GM18520 (cell line): ENCODE results near the gene OR2H2.

Experiments
- ATAC-seq: cut with Tn5 transposase; IDR thresholded peaks from one replicate; pipeline ENCODE4 v1.9.1; 2021; ENCODE audit not compliant: unreplicated experiment

The OR2H2 gene

GRCh38 chr6:29584821-29585220, at the start of gene OR2H2:
OR2H2 (plus strand) TSS chr6:29585121; CDS start chr6:29587945, 2,824 bp downstream.
- no peak for ATAC-seq

GRCh38 chr6:29537714-29538403, 47.1 kb upstream of the OR2H2 start:
- ATAC-seq = no peak

GRCh38 chr6:29547573-29547972, 37.3 kb upstream of the OR2H2 start:
- no peak for ATAC-seq

- peak; percentile 77 for ATAC-seq
Measured at GRCh38 chr6:29552512-29553051, 32.3 kb upstream of the OR2H2 start.

GRCh38 chr6:29553268-29554057, 31.5 kb upstream of the OR2H2 start:
- no peak for ATAC-seq

- ATAC-seq = no peak
Measured at GRCh38 chr6:29554764-29555163, 30.2 kb upstream of the OR2H2 start.

- ATAC-seq = no peak
Measured at GRCh38 chr6:29557320-29557719, 27.6 kb upstream of the OR2H2 start.

- no peak for ATAC-seq
Measured at GRCh38 chr6:29558439-29559079, 26.4 kb upstream of the OR2H2 start.

- no peak for ATAC-seq
Measured at GRCh38 chr6:29559524-29560287, 25.2 kb upstream of the OR2H2 start, which contains the start of gene UBD. UBD (minus strand) TSS chr6:29559732; CDS start chr6:29559701, 31 bp downstream.

GRCh38 chr6:29561091-29561490, 23.8 kb upstream of the OR2H2 start:
- no peak for ATAC-seq

- no peak for ATAC-seq
Measured at GRCh38 chr6:29561606-29562181, 23.2 kb upstream of the OR2H2 start.

- ATAC-seq = no peak
Measured at GRCh38 chr6:29563435-29563965, 21.4 kb upstream of the OR2H2 start.

- no peak for ATAC-seq
Measured at GRCh38 chr6:29564875-29565274, 20.0 kb upstream of the OR2H2 start.

GRCh38 chr6:29566856-29567255, 18.1 kb upstream of the OR2H2 start:
- ATAC-seq = no peak

GRCh38 chr6:29567541-29567940, 17.4 kb upstream of the OR2H2 start:
- no peak for ATAC-seq

GRCh38 chr6:29567991-29568390, 16.9 kb upstream of the OR2H2 start:
- ATAC-seq = no peak

- ATAC-seq = no peak
Measured at GRCh38 chr6:29576056-29576455, 8.9 kb upstream of the OR2H2 start.

GRCh38 chr6:29577544-29577943, 7.4 kb upstream of the OR2H2 start:
- ATAC-seq = no peak

GRCh38 chr6:29589423-29590048, 4.6 kb downstream of the OR2H2 start:
- ATAC-seq = no peak
